GM04504 (cell line): Measurements from ENCODE around the gene OR2W3.

Source experiments
- DNase-seq: peaks from one replicate; pipeline ENCODE4 v3.0.0-alpha.2; 2012; ENCODE audit warnings: low read depth

Gene OR2W3

DNA sequence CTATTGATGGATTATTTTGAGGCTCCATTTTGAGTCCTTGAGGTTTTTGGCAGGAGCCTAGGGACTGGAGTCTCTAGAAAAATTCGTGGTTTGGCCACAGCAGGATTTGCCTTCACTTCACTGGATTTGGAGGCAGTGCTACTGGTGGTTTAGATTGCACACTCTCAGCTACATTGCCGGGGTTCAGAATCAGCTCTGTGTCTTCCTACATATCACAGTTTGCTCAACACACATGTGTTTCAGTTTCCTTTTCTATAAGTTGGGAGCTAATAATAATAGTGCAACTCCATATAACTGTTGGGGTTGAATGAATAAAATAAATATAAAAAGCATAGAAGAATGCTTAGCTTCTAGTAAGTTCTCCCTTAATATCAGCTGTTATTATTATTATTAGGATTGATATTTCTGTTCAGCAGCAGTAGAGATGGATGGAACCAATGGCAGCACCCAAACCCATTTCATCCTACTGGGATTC, at the start of gene OR2W3:
Gene OR2W3, plus strand, starts transcription at position 425 of the 475 bp plus-strand sequence. Its CDS starts 0 bp downstream, at position 425.
- DNase-seq: no peak

DNA sequence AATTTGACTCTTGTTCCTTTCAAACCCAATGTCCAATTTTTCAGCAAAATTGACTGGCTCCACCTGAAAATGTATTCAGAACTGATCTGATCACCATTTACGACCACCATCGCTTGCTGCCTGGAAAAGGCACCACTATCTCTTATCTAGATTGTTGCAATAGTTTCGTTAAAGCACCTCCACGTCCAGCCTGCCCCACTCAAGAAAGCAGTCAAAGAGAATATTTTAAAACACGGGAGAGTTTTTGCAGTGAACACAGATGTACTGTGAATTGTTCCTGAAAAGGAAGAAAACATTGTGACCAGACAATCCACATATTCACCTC, 49.7 kb upstream of the OR2W3 start:
- DNase-seq: no peak

DNA sequence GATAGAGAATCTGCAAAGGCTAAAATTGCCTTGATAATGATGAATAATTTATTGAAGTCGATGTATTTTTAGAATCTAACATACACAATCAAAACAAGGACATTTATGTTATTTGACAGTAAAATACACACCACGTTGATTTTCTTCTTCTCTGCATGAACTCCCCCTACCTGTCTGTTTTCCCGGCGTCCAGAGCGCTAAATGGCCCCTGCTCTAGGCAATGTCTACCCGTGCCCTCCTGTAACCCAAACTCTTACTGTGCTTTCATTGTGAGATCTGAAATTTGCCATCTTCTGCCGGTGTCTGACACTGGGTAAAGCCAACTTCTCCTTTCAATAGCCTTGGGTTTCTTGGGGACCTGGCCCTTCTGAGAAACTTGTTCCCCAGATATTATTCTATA, 47.0 kb upstream of the OR2W3 start:
- DNase-seq: no peak

DNA sequence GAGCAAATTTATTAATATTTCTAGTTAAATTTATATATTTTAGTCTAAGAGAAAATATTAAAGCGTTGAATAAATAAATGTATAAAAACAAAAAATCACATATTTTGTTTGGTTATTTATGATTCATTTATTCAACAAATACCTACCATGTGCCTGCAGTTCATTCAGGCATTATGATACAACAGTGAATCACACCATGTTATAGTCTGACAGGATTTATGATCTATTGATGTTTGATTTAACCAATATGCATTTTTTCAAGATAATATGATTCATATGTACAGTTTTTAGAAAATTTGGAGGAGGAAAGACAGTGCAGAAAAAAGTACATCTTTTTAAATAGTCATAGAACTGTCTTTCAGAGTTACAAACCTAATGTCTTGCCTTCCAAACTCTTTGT, 45.8 kb upstream of the OR2W3 start:
- DNase-seq: no peak

DNA sequence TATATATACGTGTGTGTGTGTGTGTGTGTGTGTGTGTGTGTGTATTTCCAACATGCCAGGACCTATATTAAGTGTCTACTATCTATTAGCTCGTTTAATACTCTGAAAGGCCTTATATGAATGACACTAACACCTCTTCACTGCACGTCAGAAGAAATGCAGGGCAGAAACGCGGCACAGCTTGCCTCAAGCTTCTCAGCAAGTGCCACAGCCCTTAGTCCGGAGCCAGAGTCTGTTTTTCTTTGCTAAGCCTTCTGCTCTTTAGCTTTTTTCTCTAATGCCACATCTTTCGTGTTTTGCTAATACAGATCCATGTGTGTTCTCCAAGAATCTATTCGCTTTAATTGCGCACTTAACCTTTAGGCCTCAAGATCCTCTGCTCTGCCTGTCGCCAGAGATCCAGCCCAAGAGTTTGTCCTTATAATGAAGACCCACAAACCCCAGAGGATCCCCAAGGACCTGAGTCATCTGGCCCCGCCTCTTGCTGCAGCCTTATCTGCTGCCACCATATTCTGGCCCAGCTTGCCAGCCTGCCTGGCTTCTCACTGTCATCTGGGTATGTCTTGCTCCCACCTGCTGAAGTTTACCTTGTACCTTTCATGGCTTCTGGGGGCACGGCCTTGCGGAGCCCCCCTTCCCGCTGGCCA, 40.4 kb upstream of the OR2W3 start:
- no peak for DNase-seq

DNA sequence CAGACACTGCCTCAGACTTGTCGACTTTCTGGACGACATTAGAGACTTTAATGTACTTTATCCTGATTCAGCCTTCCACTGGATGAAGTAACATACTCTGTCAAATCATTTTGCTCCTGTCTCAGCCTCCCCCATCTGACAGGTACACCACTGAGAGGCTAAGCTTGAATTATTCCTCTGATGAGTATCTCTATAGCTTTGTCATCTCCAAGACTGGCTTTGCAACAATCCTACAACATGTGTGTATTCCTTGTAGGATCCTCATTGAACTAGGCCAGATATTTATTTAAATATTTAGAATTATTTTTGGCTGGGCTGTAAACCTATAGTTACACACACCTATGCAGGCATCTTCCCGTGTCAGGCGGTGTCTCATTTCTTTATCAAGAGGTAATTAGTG, 39.5 kb upstream of the OR2W3 start:
- no peak for DNase-seq

DNA sequence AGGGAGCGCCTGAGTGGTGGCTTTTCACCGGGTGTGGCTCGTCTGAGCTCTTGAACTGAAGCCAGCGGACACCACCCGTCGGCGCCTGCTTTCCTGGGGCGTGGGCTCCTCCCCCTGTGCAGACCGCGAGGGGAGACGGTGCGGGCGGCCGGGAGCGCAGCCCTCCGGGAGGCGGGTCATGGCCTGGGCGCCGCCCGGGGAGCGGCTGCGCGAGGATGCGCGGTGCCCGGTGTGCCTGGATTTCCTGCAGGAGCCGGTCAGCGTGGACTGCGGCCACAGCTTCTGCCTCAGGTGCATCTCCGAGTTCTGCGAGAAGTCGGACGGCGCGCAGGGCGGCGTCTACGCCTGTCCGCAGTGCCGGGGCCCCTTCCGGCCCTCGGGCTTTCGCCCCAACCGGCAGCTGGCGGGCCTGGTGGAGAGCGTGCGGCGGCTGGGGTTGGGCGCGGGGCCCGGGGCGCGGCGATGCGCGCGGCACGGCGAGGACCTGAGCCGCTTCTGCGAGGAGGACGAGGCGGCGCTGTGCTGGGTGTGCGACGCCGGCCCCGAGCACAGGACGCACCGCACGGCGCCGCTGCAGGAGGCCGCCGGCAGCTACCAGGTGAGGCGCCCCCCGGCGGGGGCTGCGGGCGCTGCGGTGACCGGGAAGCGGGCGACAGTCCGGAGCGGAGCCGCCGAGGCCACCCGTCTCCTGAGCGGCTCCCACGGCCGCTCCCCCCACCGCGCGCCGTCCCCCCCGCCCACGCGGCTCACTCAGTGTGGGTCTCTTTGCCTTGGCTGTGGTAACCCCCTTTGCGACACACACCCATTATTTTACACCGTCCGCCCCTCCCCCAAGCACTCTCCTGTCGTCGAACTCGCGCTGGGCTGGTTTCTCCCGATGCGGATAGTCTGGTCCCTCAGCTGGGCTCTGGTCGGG, 38.1 kb upstream of the OR2W3 start, which contains the start of gene TRIM58:
Gene TRIM58, plus strand, starts transcription at position 119 of the 916 bp plus-strand sequence. Its CDS starts 60 bp downstream, at position 179.
- no peak for DNase-seq

DNA sequence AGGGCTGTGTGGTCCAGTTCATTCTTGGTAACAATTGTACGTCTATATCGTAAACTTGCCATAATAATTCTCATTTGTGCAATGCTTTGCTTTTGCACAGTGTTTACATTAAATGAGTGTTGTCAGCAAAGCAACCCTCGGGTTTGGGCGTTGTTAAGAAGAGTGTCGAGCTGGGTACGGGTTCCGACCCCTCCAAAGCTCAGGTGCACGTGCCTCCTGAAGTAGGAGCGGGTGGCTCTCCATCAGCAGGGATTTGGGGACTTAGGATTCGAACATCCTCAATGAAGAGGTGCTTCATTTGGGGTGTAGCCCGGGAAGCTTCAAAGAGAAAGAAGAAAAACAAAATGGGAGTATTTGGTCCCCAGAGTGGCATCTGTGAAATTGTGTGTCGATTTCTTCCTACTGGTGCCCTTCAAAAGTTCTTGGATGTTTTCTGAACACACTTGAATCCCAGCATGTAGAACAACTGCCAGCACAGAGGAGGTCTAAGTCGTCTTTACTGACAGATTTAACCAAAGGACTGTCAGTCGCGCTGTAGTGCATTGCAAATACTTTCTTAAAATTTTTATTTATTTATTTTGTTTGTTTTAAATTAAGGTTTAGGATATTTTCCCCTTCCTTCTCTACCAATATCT, 37.3 kb upstream of the OR2W3 start:
- DNase-seq: no peak

DNA sequence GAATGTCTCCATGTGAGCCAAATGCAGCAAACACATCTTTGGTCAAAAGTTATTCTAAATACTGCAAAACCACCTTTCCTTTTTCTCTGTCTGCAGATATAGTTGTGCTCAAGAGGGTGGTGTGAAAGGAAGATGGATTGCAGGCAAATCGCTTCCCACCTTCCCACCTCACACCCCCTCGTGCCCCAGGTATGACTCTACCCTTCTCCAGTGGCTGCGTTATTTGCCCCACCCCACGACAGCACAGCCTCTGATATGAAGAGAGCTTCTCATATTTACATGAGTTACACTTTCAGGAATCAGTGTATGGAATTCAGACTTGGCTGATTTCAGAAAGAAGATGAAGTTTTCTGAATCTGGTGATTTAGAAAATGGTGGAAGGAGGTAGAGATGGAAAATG, 32.6 kb upstream of the OR2W3 start:
- DNase-seq: no peak

DNA sequence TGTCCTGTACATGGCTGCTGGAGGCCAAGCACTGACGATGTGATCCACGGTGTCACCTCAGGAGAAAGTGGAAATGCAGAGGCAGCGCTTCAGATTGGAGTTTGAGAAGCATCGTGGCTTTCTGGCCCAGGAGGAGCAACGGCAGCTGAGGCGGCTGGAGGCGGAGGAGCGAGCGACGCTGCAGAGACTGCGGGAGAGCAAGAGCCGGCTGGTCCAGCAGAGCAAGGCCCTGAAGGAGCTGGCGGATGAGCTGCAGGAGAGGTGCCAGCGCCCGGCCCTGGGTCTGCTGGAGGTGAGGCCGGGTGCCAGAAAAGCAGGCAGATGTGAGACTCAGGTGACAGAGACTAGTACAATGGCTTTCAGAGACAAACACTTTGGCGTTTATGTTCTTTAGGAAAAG, 30.7 kb upstream of the OR2W3 start:
- no peak for DNase-seq

DNA sequence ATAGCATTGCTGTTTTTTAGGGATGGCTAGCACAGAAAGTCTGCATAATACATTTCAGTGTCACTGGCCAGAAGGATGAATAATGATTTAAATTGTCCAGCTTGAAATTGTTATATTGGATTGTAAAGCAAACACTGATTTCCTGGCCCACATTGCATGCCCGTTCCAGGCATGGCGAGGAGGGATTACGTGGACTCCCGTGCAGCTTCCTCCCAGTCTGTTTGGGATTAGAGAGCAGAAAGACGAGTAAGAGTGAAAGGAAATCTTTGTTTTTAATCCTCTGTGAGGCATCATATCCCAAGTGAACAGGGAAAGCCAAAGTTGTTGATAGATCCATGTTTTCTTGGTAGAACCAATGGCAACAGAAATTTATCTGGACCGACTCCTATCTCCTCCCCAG, 30.0 kb upstream of the OR2W3 start:
- no peak for DNase-seq

DNA sequence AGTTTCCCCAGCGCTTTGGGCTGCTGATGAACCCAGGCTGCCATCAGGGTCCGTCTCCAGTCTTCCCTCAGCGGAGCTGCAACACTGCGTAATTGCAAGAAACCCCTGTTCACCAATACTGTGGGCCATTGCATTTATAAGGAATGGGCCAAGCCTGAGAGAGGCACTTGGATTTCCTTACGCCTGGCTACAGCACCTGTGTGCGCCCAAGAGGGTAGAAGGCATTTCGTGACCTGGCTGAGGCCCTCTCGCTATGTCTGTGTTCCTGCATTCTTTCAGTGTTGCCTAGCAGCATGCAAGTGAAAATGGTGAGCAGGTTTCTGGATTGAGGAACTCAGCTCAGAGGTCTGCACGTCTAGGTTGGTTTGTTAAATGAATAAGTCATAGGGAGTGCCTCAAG, 12.0 kb upstream of the OR2W3 start:
- no peak for DNase-seq

DNA sequence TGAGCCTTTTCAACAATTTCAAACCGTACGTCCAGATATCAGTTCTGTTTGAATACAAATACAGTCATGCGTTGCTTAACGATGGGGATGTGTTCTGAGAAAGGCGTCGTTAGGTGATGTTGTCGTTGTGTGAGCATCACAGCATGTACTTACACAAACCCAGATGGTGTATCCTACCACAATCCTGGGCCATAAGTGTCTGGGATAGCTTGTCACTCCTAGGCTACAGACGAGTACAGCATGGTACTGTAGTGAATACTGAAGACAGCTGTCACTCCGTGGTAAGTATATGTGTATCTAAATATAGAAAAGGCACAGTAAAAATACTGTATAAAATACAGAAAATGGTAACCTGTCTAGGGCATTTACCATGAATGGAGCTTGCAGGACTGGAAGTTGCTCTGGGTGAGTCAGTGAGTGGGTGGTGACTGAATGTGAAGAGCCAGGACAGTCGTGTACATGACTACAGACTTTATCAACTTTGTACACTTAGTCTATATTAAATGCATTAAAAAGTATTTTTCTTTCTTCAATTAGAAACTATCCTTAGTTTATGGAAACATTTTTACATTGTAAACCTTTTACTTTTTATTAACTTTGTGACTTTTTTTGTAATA, 10.5 kb upstream of the OR2W3 start:
- DNase-seq: no peak

DNA sequence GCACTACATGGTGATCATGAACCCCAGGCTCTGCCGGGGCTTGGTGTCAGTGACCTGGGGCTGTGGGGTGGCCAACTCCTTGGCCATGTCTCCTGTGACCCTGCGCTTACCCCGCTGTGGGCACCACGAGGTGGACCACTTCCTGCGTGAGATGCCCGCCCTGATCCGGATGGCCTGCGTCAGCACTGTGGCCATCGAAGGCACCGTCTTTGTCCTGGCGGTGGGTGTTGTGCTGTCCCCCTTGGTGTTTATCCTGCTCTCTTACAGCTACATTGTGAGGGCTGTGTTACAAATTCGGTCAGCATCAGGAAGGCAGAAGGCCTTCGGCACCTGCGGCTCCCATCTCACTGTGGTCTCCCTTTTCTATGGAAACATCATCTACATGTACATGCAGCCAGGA, 589 bp downstream of the OR2W3 start:
- no peak for DNase-seq

DNA sequence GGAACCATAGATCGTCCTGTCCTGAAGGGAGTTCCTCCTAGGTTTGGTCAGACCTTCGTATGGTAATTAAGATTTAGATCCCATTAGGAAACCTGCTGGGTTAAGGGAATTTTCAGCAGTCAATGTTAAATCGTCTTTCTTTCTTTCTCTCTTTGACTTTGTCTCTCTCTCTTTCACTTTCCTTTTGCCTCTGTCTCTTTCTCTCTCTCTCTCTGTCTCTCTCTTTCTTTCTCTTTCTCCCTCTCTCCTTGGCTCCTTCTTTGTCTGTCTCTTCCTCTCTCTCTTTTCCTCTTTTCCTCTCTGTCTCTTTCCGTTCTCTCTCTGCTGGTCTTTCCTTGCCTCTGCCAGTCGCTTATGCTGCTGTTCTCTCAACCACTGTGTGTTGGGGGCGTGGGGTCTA, 8.7 kb downstream of the OR2W3 start:
- no peak for DNase-seq

DNA sequence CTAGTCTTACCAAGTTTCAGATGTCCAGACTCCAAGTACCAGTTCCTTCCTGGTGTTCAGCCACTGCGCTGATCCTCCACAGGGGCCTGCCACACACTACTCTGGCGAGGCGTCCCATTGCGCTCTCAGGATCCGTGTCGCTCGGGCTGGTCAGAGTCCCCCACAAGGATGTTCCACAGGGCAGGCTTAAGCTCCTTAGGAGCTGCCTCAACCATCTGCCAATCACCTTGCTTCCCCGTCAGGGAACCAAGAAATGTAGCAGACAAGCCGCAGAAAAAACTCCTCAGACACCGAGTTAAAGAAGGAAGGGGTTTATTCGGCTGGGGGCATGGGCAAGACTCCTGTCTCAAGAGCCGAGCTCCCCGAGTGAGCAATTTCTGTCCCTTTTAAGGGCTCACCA, 9.8 kb downstream of the OR2W3 start:
- no peak for DNase-seq

DNA sequence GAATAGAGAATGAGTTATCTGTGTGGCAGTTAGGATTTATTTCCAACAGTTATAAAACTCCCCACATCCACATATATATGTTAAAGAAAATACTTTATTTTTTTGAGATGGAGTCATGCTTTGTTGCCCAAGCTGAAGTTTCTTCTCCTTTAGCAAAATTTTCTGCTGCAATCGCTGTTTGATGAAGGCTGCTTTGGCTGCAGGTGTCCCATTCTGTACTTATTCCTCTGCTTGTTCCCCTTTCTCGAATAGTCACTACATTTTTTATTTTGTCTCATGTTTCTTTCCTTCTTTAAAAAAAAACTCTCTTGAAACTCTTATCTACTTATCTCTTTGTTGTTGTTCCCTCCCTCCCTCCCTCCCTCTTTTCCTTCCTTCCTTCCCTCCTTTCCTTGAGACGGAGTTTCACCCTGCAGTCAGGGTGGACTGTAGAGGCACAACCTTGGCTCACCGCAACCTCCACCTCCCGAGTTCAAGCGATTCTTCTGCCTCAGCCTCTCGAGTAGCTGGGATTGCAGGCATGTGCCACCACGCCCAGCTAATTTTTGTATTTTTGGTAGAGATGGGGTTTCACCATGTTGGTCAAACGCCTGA, 10.6 kb downstream of the OR2W3 start:
- no peak for DNase-seq

DNA sequence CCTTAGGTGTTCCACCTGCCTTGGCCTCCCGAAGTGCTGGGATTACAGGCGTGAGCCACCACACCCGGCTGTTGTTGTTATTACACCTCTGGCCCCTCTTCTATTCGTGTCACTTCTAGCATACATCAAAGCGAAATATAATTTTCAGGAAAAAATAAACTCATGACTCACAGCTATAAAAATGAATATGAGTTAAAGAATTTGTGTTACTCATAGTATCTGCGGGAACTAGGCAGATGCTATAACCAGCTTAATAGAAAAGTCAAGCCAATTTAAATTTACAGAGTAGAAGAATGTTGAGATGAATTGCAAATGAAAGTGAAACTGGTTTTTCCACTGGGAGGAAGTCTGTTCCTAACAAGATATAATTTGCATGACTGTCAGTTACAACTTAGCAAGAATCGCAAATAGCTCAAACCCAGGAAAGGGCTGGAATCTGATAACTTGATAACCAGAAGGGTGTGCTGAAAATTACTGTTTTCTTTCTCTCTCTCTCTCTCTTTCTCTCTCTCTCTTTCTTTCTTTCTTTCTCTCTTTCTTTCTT, 11.2 kb downstream of the OR2W3 start:
- no peak for DNase-seq

DNA sequence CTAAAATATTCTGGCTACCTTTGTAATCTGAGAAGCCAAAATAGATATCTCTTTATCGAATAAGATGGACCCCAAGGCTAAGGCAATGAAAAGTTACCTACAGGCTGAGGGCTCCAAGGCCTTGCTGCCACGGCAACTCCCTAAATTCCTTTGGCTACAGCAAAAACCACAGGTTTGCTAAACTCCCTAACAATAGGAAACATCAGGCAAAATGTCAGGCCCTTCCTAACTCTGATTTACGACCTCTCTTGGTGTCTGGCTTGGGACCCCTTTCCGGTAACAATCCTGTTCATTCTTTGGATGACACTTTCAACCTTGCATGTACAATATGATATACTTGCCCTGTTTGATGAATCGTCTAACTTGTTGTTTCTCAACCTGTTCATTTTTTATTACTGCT, 13.4 kb downstream of the OR2W3 start:
- DNase-seq: no peak

DNA sequence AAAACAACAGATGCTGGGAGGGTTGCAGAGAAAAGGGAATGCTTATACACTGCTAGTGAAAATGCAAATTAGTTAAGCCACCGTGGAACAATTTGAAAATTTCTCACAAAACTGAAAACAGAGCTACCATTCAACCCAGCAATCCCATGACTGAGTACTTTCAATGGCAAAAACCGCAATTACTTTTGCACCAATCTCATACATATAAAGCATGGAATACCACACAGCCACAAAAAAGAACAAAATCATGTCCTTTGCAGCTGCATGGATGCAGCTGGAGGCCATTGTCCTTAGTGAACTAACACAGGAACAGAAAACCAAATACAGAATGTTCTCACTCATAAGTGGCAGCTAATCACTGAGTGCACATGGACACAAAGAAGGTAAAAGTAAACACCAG, 18.4 kb downstream of the OR2W3 start:
- DNase-seq: no peak

DNA sequence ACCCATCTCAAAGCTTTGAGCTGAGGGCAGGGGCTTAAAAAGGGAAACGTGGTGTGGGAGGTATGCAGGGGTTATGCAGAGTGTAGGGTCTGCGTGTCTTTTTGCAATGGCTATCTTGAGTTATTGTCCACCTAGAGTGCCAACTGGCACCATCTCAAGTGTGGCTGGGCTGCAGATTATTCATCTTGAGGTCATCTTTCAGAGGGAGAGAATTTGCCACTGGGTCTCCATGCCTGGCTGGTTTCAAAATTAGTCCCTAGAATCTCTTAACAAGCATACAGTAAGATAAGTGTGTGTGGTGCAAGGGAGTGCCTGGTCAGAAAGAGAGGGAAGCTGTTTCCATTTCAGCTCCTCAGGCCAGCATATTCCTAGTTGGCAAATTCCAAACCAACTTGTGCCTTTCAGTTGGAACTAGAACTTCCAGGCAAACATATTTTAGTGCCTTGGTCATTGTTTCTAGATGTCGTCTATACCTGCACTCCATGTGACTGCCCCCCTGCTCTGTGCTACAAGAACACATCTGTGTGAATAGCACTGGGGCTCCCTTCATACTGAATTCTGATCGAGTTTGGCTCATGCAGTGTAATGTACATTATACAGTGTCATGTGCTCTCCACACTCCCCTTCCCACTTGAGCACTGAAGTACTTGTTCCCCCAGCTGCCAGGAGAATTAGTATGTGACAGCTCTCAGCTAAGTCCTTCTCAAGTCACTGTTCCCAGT, 19.7 kb downstream of the OR2W3 start:
- DNase-seq: no peak
